ENCODE data around the gene AACS. TPM values are rescaled to one million over a fixed set of nuclear protein-coding genes. Genes with fewer than 3 reads are reported as not detected.
"Not testable (repeated sequence)": the region's sequence is repeated elsewhere in the genome, so short reads cannot be mapped to it uniquely, and the experiment has no call there.

AACS gene
- total and polyA plus RNA-seq, 2 of the 8 experiments (the other 6 are each of a cell fraction or from before 2014, with no cell fraction given), result 51.9 to 52.4 TPM

GRCh38 chr12:125141210-125141573 lies 76.0 kb downstream of the AACS start:
- H3K79me1 ChIP-seq (ENCODE audit: low read depth, low read length); H3K4me2 ChIP-seq (ENCODE audit: insufficient read depth in 1 of 2, low read depth in 2 of 2, low read length in 2 of 2); H2BK5ac ChIP-seq (ENCODE audit: low read depth, low read length); H3K9me3 ChIP-seq (ENCODE audit: insufficient read depth in 2 of 2, low read depth in 1 of 2, low read length in 1 of 2); H2BK15ac ChIP-seq (ENCODE audit: low read length); H4K20me1 ChIP-seq (replicated peaks in 1 of 2; ENCODE audit: control insufficient read depth in 1 of 2, insufficient read depth in 2 of 2, low read length in 2 of 2); H3K23me2 ChIP-seq (ENCODE audit: low read depth, low read length); H2BK12ac ChIP-seq (ENCODE audit: low read depth, low read length); POLR2A ChIA-PET (ENCODE audit: partially characterized antibody); H4K5ac ChIP-seq (ENCODE audit: insufficient read length, low read depth, low read length); H3K36me3 ChIP-seq (ENCODE audit: control insufficient read depth in 2 of 4, insufficient read depth in 4 of 4, low read length in 3 of 4); H3K27me3 ChIP-seq (replicated peaks in 1 of 4; ENCODE audit: control insufficient read depth in 3 of 4, extremely low read depth in 1 of 4, insufficient read depth in 3 of 4, low read length in 3 of 4); FAIRE-seq; H4K91ac ChIP-seq (replicated peaks; ENCODE audit: insufficient read length, low read length); H2AK5ac ChIP-seq (ENCODE audit: low read depth, low read length); H3K4me1 ChIP-seq (replicated peaks in 1 of 4; ENCODE audit: control insufficient read depth in 3 of 4, insufficient read depth in 4 of 4, low read length in 3 of 4); H3K56ac ChIP-seq (replicated peaks; ENCODE audit: insufficient read length, low read depth, low read length); H3K9ac ChIP-seq (replicated peaks in 1 of 4; ENCODE audit: extremely low read depth in 1 of 4, low read depth in 3 of 4, low read length in 3 of 4); H2BK120ac ChIP-seq (replicated peaks; ENCODE audit: low read depth, low read length); H2AFZ ChIP-seq (ENCODE audit: low read length); H2BK20ac ChIP-seq (ENCODE audit: low read length); H3K4me3 ChIP-seq (ENCODE audit: extremely low read depth in 1 of 4, insufficient read depth in 2 of 4, low read depth in 3 of 4, low read length in 4 of 4); DNase-seq (ENCODE audit: low read depth in 1 of 2, low spot score in 2 of 2); H3K18ac ChIP-seq (ENCODE audit: extremely low read depth, low read length); H3K14ac ChIP-seq (ENCODE audit: insufficient read length); H3K27ac ChIP-seq (ENCODE audit: low read depth, low read length); H3K4ac ChIP-seq (replicated peaks; ENCODE audit: insufficient read length, low read depth, low read length); H3K79me2 ChIP-seq (ENCODE audit: control insufficient read depth in 1 of 2, insufficient read depth in 2 of 2, low read length in 2 of 2); H3K23ac ChIP-seq (ENCODE audit: insufficient read length); H4K8ac ChIP-seq (ENCODE audit: extremely low read depth, insufficient read depth, low read length): not testable (repeated sequence)
- 89% methylated on average over 5 of the region's 11 CpGs; no CpG with 5 or more reads in 1 of the 2 experiments for WGBS, 2 experiments (ENCODE audit: extremely low coverage in 1 of 2, insufficient coverage in 1 of 2, insufficient read length in 1 of 2, insufficient replicate concordance in 2 of 2, low coverage in 1 of 2, low lambda C conversion rate in 2 of 2, missing lambda C conversion rate in 1 of 2)
- CTCF ChIA-PET (ENCODE audit: partially characterized antibody), result interaction anchor here (0.6 to 2.7 kb wide), 4 partner anchors 18 to 209 kb away, joined by 3 to 9 read pairs (median 4); no protein-coding TSS in a partner anchor

Data from H1 (cell line).